Measurements from ENCODE around the gene NECAB2. TPM values are rescaled to one million over a fixed set of nuclear protein-coding genes. Genes with fewer than 3 reads are reported as not detected.

Gene NECAB2
- total and polyA plus RNA-seq, 2 donors (not counting 1 experiment from before 2014, with no cell fraction given) = 0.03 to 0.17 TPM

DNA sequence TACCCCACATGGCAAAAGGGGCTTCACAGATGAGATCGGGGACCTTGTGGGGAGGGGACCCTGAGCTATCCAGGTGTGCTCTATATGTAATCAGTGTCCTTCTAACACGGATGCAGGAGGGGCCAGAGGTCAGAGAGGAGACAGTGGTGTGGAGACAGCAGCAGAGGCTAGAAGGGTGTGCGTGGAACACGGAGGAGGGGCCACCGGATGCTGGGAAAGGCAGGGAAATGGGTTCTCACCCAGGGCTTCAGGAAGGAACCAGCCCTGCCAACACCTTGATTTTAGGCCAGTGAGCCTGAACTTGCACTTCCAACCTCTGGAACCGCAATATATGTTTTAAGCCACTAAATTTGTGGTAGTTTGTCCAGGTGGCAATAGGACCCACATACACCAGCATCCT is 79.2 kb downstream of the NECAB2 start:
- Histone ChIP-seq H3K4me1 (ENCODE audit: control insufficient read depth, extremely low read depth, insufficient read depth, low read length) (no peaks in the 10 kb centered on the region), H3K79me2 (ENCODE audit: control insufficient read depth, insufficient read depth, low read length) (no peaks in the 10 kb centered on the region), H3K4me3 (replicated peaks in 1 of 4; ENCODE audit: control extremely low read depth in 1 of 4, insufficient read depth in 1 of 4, low read depth in 3 of 4, low read length in 4 of 4) (no peak overlapping the region), H3K9me3 (ENCODE audit: control insufficient read depth, insufficient read depth, low read depth, low read length) (no peaks in the 10 kb centered on the region), H2AFZ (ENCODE audit: low read length) (no peak overlapping the region), H3K36me3 (ENCODE audit: control insufficient read depth, insufficient read depth, low read length) (no peaks in the 10 kb centered on the region), H4K20me1 (ENCODE audit: control insufficient read depth, extremely low read depth, insufficient read depth, low read length) (no peaks in the 10 kb centered on the region), H3K9ac (ENCODE audit: insufficient read depth, low read length) (no peak overlapping the region), H3K27me3 (ENCODE audit: control insufficient read depth, insufficient read depth, low read length) (peaks cover 3% of the 10 kb centered on the region), H3K4me2 (ENCODE audit: extremely low read depth, insufficient read depth, low read length) (no peak overlapping the region), H3K27ac (ENCODE audit: insufficient read depth, low read length) (no peak overlapping the region)
- DNase-seq (ENCODE audit: low read depth in 2 of 2) = no peak
- TF ChIP-seq EZH2 (IDR thresholded peaks at IDR 0.05; ENCODE audit: low read length, missing control alignments) = no peak

- no peak overlapping the region for H3K27ac ChIP-seq (ENCODE audit: insufficient read depth, low read length)
- DNase-seq (ENCODE audit: low read depth in 2 of 2) = no peak
- no peaks in the 10 kb centered on the region for H3K4me1 ChIP-seq (ENCODE audit: control insufficient read depth, extremely low read depth, insufficient read depth, low read length)
- peaks cover 3% of the 10 kb centered on the region for H3K27me3 ChIP-seq (ENCODE audit: control insufficient read depth, insufficient read depth, low read length)
- no peak overlapping the region for H3K4me2 ChIP-seq (ENCODE audit: extremely low read depth, insufficient read depth, low read length)
- peaks cover 2% of the 10 kb centered on the region for H3K36me3 ChIP-seq (ENCODE audit: control insufficient read depth, insufficient read depth, low read length)
- TF ChIP-seq, protein P1, sequence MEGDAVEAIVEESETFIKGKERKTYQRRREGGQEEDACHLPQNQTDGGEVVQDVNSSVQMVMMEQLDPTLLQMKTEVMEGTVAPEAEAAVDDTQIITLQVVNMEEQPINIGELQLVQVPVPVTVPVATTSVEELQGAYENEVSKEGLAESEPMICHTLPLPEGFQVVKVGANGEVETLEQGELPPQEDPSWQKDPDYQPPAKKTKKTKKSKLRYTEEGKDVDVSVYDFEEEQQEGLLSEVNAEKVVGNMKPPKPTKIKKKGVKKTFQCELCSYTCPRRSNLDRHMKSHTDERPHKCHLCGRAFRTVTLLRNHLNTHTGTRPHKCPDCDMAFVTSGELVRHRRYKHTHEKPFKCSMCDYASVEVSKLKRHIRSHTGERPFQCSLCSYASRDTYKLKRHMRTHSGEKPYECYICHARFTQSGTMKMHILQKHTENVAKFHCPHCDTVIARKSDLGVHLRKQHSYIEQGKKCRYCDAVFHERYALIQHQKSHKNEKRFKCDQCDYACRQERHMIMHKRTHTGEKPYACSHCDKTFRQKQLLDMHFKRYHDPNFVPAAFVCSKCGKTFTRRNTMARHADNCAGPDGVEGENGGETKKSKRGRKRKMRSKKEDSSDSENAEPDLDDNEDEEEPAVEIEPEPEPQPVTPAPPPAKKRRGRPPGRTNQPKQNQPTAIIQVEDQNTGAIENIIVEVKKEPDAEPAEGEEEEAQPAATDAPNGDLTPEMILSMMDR (conservative IDR thresholded peaks at IDR 0.05 in 1 of 2, IDR thresholded peaks at IDR 0.05 in 1 of 2; ENCODE audit: low read depth in 1 of 2, low read length in 2 of 2) = no peak
- no peak for TF ChIP-seq EZH2 (IDR thresholded peaks at IDR 0.05; ENCODE audit: low read length, missing control alignments)
- no peak overlapping the region for H3K4me3 ChIP-seq (replicated peaks in 1 of 4; ENCODE audit: control extremely low read depth in 1 of 4, insufficient read depth in 1 of 4, low read depth in 3 of 4, low read length in 4 of 4)
- H3K79me2 ChIP-seq (ENCODE audit: control insufficient read depth, insufficient read depth, low read length) = no peaks in the 10 kb centered on the region
- H3K9me3 ChIP-seq (ENCODE audit: control insufficient read depth, insufficient read depth, low read depth, low read length) = no peaks in the 10 kb centered on the region
- no peaks in the 10 kb centered on the region for H4K20me1 ChIP-seq (ENCODE audit: control insufficient read depth, extremely low read depth, insufficient read depth, low read length)
- no peak overlapping the region for H2AFZ ChIP-seq (ENCODE audit: low read length)
- no peak overlapping the region for H3K9ac ChIP-seq (ENCODE audit: insufficient read depth, low read length)
Measured at GRCh38 chr16:84047626-84048025, 79.6 kb downstream of the NECAB2 start.

- Histone ChIP-seq H3K4me3 (replicated peaks in 1 of 4; ENCODE audit: control extremely low read depth in 1 of 4, insufficient read depth in 1 of 4, low read depth in 3 of 4, low read length in 4 of 4) (no peak overlapping the region), H3K27me3 (ENCODE audit: control insufficient read depth, insufficient read depth, low read length) (peaks cover 3% of the 10 kb centered on the region), H2AFZ (ENCODE audit: low read length) (no peak overlapping the region), H3K36me3 (ENCODE audit: control insufficient read depth, insufficient read depth, low read length) (peaks cover 2% of the 10 kb centered on the region), H3K9ac (ENCODE audit: insufficient read depth, low read length) (no peak overlapping the region), H3K4me1 (ENCODE audit: control insufficient read depth, extremely low read depth, insufficient read depth, low read length) (no peaks in the 10 kb centered on the region), H4K20me1 (ENCODE audit: control insufficient read depth, extremely low read depth, insufficient read depth, low read length) (no peaks in the 10 kb centered on the region), H3K79me2 (ENCODE audit: control insufficient read depth, insufficient read depth, low read length) (no peaks in the 10 kb centered on the region), H3K4me2 (ENCODE audit: extremely low read depth, insufficient read depth, low read length) (no peak overlapping the region), H3K9me3 (ENCODE audit: control insufficient read depth, insufficient read depth, low read depth, low read length) (no peaks in the 10 kb centered on the region), H3K27ac (ENCODE audit: insufficient read depth, low read length) (no peak overlapping the region)
- TF ChIP-seq, protein P1 (conservative IDR thresholded peaks at IDR 0.05 in 1 of 2, IDR thresholded peaks at IDR 0.05 in 1 of 2; ENCODE audit: low read depth in 1 of 2, low read length in 2 of 2) = no peak
- TF ChIP-seq EZH2 (IDR thresholded peaks at IDR 0.05; ENCODE audit: low read length, missing control alignments) = no peak
- no peak for DNase-seq (ENCODE audit: low read depth in 2 of 2)
Measured at GRCh38 chr16:84048270-84048669, 80.2 kb downstream of the NECAB2 start.

Data from fibroblast of lung (primary cell).